ENCODE measurements around the gene CPS1. TPM values are rescaled to one million over a fixed set of nuclear protein-coding genes. Genes with fewer than 3 reads are reported as not detected.

Gene CPS1
- total and polyA plus RNA-seq, 11 donors: 0.61 to 5.3 (median 1.8) TPM

GRCh38 chr2:210593166-210593565 is 36.8 kb downstream of the CPS1 start:
- DNase-seq (no peak), ATAC-seq (no peak)
- H3K36me3 ChIP-seq: peaks cover 0 to 3% (median 0%) of the 10 kb centered on the region in 9 donors
- no peaks in the 10 kb centered on the region for H3K4me1 ChIP-seq
- H3K9me3 ChIP-seq: peaks cover 0 to 6% (median 0%) of the 10 kb centered on the region in 12 donors
- H3K27ac ChIP-seq: no peak overlapping the region
- H3K27me3 ChIP-seq: no peaks in the 10 kb centered on the region
- intact Hi-C loops (cut with DNase I): no loop called here
- TF ChIP-seq CTCF (IDR thresholded peaks at IDR 0.05): no peak
- TF ChIP-seq POLR2A (IDR thresholded peaks at IDR 0.05): no peak
- H3K4me3 ChIP-seq: no peak overlapping the region
- 75 to 81% (median 79%) methylated on average over 4 of the region's 4 CpGs for WGBS, 4 donors

GRCh38 chr2:210598219-210598618 is 41.8 kb downstream of the CPS1 start:
- 85 to 86% (median 86%) methylated on average over 3 of the region's 3 CpGs for WGBS, 4 donors
- no peak for DNase-seq
- ATAC-seq: no peak
- peaks cover 0 to 12% (median 0%) of the 10 kb centered on the region in 12 donors for H3K9me3 ChIP-seq
- H3K27ac ChIP-seq: no peak overlapping the region
- H3K36me3 ChIP-seq: peaks cover 0 to 9% (median 0%) of the 10 kb centered on the region in 9 donors
- TF ChIP-seq POLR2A (IDR thresholded peaks at IDR 0.05) (no peak), CTCF (IDR thresholded peaks at IDR 0.05) (no peak)
- no peaks in the 10 kb centered on the region for H3K27me3 ChIP-seq
- intact Hi-C loops (cut with DNase I): no loop called here
- no peak overlapping the region for H3K4me3 ChIP-seq
- no peaks in the 10 kb centered on the region for H3K4me1 ChIP-seq

- WGBS, 4 donors: 74 to 82% (median 78%) methylated on average over 1 of the region's 1 CpG
Observed at GRCh38 chr2:210599476-210599875, 43.1 kb downstream of the CPS1 start.

GRCh38 chr2:210604666-210605065 is 48.3 kb downstream of the CPS1 start:
- no peak overlapping the region for H3K4me3 ChIP-seq
- ATAC-seq (no peak), DNase-seq (no peak)
- no peak for TF ChIP-seq POLR2A (IDR thresholded peaks at IDR 0.05)
- TF ChIP-seq CTCF (IDR thresholded peaks at IDR 0.05): no peak
- WGBS, 4 donors: 76 to 80% (median 79%) methylated on average over 1 of the region's 1 CpG
- no peaks in the 10 kb centered on the region for H3K9me3 ChIP-seq
- H3K27ac ChIP-seq: no peak overlapping the region
- H3K27me3 ChIP-seq: no peaks in the 10 kb centered on the region
- no peaks in the 10 kb centered on the region for H3K4me1 ChIP-seq
- intact Hi-C loops (cut with DNase I): no loop called here
- H3K36me3 ChIP-seq: peaks cover 0 to 22% (median 0%) of the 10 kb centered on the region in 9 donors

More at GRCh38 chr2:210599476-210599875, 43.1 kb downstream of the CPS1 start:
- no peak for ATAC-seq
- no peak for DNase-seq
- TF ChIP-seq POLR2A (IDR thresholded peaks at IDR 0.05) (no peak), CTCF (IDR thresholded peaks at IDR 0.05) (no peak)
- Histone ChIP-seq H3K9me3 (peaks cover 0 to 12% (median 0%) of the 10 kb centered on the region in 12 donors), H3K27ac (no peak overlapping the region), H3K27me3 (no peaks in the 10 kb centered on the region), H3K4me1 (no peaks in the 10 kb centered on the region), H3K4me3 (no peak overlapping the region), H3K36me3 (peaks cover 0 to 9% (median 0%) of the 10 kb centered on the region in 9 donors)
- intact Hi-C loops (cut with DNase I): no loop called here
